ENCODE results near the gene B3GNT2.

- TF ChIP-seq CTCF (IDR thresholded peaks at IDR 0.05) = no peak
- TF ChIP-seq POLR2A (IDR thresholded peaks at IDR 0.05) = no peak
- no peak for TF ChIP-seq EP300 (IDR thresholded peaks at IDR 0.05)
Observed at GRCh38 chr2:62202729-62203128, 6.8 kb downstream of the B3GNT2 start.
